HG03521 (cell line): ENCODE results near the gene FHOD3.
A peak's percentile ranks its signal among the peaks of the same experiment; 100 is the strongest.

Experiments used
- ATAC-seq: cut with Tn5 transposase; IDR thresholded peaks from one replicate; pipeline ENCODE4 v1.9.1; 2021; ENCODE audit warnings: mild to moderate bottlenecking, moderate library complexity; ENCODE audit not compliant: unreplicated experiment

FHOD3 gene

DNA sequence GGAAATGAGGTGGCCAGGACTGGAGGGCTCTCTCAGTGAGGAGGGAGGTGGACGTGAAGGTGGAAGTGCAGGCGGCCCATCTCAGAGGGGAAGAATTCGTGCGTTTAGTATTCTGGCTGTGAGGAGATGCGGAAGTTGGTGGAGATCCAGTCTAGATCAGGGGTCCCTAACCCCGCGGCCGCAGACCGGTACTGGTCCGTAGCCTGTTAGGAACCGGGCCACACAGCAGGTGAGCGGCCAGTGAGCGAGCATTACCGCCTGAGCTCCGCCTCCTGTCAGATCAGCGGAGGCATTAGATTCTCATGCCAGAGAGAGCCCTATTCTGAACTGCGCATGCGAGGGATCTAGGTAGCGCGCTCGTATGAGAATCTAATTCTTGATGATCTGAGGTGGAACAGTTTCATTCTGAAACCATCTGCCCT, 1.6 kb upstream of the FHOD3 start:
- no peak for ATAC-seq

GRCh38 chr18:36296650-36297416, 680 bp upstream of the FHOD3 start:
- ATAC-seq = peak; percentile 26

- ATAC-seq = peak; percentile 18
These were observed 721 bp downstream of the FHOD3 start for GRCh38 chr18:36298126-36298741.

GRCh38 chr18:36299015-36299414, 1.5 kb downstream of the FHOD3 start:
- no peak for ATAC-seq

GRCh38 chr18:36300211-36300610, 2.7 kb downstream of the FHOD3 start:
- no peak for ATAC-seq

- ATAC-seq = no peak
These were observed 4.4 kb downstream of the FHOD3 start for GRCh38 chr18:36301884-36302283.

GRCh38 chr18:36302676-36303075, 5.2 kb downstream of the FHOD3 start:
- ATAC-seq = no peak

GRCh38 chr18:36303211-36303844, 5.8 kb downstream of the FHOD3 start:
- ATAC-seq = no peak

DNA sequence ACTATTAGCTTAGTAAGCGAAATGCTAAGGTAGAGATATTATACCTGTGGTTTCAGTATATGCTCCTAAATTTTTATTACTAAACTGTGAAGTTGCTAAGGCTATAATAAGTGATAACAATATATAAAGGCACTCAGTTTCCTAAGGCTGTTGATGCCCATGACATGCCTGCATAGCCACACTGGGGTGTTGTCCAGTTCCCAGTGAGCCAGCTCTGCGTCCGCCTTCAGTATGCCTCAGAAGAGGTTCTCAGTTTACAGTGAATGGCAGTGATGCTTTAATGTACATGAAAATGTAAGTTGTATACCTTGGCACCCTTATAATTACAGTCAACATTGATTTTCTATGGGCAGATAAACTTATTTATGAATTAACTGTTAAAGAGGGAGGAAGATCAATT, 7.2 kb downstream of the FHOD3 start:
- no peak for ATAC-seq

DNA sequence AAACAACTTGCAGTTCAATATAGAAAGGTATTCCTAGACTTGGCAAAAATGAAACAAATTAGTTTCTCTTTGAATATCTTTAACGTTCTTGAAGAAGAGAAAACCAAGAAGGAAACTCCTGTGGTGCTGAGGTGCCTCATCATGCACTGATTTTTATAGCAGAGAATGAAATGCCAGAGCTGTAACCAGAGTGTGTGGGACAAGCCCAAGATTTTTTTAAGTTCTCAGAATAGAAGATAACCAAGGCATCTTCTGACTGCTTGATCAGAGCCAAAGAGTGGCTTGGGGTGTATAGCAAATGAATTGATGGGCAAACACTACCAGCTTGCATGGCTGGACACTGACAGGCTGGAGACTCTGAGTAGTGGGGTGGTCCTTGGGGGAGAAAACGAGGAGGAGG, 7.9 kb downstream of the FHOD3 start:
- ATAC-seq = no peak

- ATAC-seq = no peak
These were observed 10.0 kb downstream of the FHOD3 start for GRCh38 chr18:36307513-36307912.

GRCh38 chr18:36308711-36309435, 11.4 kb downstream of the FHOD3 start:
- ATAC-seq = no peak

GRCh38 chr18:36309436-36310391, 12.2 kb downstream of the FHOD3 start:
- no peak for ATAC-seq

DNA sequence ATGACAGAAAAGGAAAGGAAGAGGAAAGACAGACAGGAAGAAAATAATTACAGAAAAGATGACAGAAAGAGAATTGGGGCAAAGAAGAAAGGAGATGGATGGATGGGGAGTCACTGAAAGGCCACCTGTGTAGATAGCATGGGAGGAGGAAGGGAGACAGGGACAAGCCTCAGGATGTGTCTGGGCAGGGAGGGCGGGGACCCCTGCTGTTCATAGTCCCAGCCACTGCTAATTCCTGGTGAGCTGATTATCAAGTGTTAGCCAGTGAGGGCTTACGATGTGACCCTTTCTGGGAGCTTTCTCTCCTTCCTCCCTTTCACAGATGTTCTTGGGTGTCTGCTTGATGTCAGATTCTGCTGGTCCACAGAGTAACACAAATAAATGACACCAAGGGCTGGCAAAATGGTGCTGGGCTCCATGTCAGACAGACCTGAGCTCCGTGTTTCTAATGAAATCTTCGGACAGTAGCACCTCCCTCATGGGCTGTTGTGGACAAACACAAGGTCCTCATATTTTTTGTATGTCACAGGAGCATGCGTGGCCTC, 13.6 kb downstream of the FHOD3 start:
- no peak for ATAC-seq

DNA sequence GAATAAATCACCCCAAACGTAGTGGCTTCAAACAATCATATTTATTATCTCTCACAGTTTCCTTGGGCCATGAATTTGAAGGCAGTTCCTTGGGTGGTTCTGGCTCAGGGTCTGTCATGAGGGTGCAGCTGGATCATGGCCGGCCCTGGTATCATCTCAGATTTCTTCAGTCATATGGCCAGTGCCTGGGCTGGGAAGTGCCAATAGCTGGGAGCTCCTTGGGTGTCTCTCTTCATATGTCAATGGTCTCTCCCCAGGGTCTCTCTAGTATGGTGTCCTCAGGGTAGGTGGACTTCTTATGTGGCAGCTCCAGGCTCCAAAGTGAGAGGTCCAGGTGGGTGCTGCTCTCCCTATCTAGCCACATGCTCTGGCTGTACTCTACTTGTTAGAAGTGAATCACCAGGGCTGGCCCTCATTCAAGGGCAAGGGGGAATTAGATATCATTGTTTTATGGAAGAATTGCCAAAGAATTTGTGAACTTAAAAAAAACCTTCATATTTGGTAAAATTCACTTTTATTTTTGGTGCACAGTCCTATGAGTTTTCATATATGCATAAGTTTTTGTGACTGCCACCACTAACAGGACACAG, 15.4 kb downstream of the FHOD3 start:
- ATAC-seq = no peak

- ATAC-seq = no peak
These were observed 16.6 kb downstream of the FHOD3 start for GRCh38 chr18:36314098-36314497.

- ATAC-seq = no peak
These were observed 17.2 kb downstream of the FHOD3 start for GRCh38 chr18:36314754-36315153.

GRCh38 chr18:36315736-36316135, 18.2 kb downstream of the FHOD3 start:
- ATAC-seq = no peak

DNA sequence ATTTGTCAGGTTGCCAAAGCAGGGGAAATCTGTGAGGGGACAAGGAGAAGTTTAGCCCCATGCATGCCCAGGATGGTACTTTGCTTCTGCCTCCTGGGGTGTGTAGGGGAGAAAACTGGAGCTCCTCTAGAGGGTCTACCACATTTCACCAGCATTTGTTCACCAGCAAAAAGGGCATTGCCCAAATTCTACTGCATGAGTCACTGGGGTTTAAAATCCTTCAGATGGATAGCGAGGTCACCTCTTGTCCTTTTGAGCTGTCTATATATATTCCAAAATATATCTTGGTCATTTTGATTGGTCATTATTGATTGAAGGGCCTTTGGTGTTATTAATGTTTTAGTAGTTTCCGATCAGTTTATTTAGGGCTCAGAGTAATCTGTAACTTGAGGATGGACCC, 18.7 kb downstream of the FHOD3 start:
- ATAC-seq = no peak
